OCI-LY7 (cell line): ENCODE data around the gene CCBE1.

Experiments used
- CTCF ChIP-seq: fragments of 200-600 bp; sonication (generic); conservative IDR thresholded peaks from 2 replicates; pipeline ENCODE4 v1.5.1; 2014; ENCODE audit warnings: mild to moderate bottlenecking, antibody characterized with exemption, low read length, moderate library complexity, mixed read lengths
- EZH2phosphoT487 ChIP-seq: fragments of 200-600 bp; sonication (generic); IDR thresholded peaks from 2 replicates; pipeline ENCODE4 v1.6.1; 2018; ENCODE audit warnings: low read depth, borderline replicate concordance, mild to moderate bottlenecking, mixed run types, antibody characterized with exemption, low read length, moderate library complexity, mixed read lengths

- TF ChIP-seq CTCF = no peak
- TF ChIP-seq EZH2phosphoT487 = no peak
These were observed 22.3 kb downstream of the CCBE1 start for GRCh38 chr18:59674903-59675270.
